A549 (cell line): ENCODE data around the gene RIT1. TPM values are rescaled to one million over a fixed set of nuclear protein-coding genes. Genes with fewer than 3 reads are reported as not detected.
"Not testable (repeated sequence)": the region's sequence is repeated elsewhere in the genome, so short reads cannot be mapped to it uniquely, and the experiment has no call there.

Experiments
- ATAC-seq, 2 experiments: fragments of 200-7000 bp in 1 of 2; fragments of >200 bp in 1 of 2; cut with Nextera tagmentation in 1 of 2; cut with Tn5 transposase in 1 of 2; 3 replicates each; pipeline versions ENCODE4 v1.8.0 to v1.9.1; 2018 to 2020; ENCODE audit warnings: mild to moderate bottlenecking in 1 of 2, moderate library complexity in 1 of 2
- CTCF ChIA-PET: fragments of 300-600 bp; sonication (Branson Sonifier 250); formaldehyde crosslinking; extraction: SDS; loops from one replicate; lab custom pipeline; 2021; ENCODE audit warnings: antibody characterized with exemption, inconsistent platforms; lab: Yijun Ruan, JAX
- POLR2A ChIA-PET: fragments of 350-600 bp; formaldehyde crosslinking; extraction: SDS; loops from one replicate; lab custom pipeline; 2021; ENCODE audit warnings: antibody characterized with exemption, inconsistent platforms; lab: Yijun Ruan, JAX
- DNase-seq, 2 experiments: peaks; one replicate each; pipeline versions ENCODE4 v3.0.0 to v3.0.0-alpha.2; 2011 to 2016; ENCODE audit warnings: low read depth in 1 of 2, low spot score in 1 of 2
- FAIRE-seq: peaks from 2 replicates; lab custom pipeline; 2011; peaks lifted over from hg19 to GRCh38; lab: Jason Lieb, UNC
- H3K27ac ChIP-seq, 2 experiments: fragments of >200 bp; sonication (Bioruptor Twin); formaldehyde crosslinking; 3 replicates each; pipeline ENCODE4 v1.5.1; 2016 to 2017
- H3K4me1 ChIP-seq: fragments of >200 bp; sonication (Bioruptor Twin); formaldehyde crosslinking; 3 replicates; pipeline ENCODE4 v1.6.1; 2016
- H3K4me2 ChIP-seq: fragments of >200 bp; sonication (Bioruptor Twin); formaldehyde crosslinking; 3 replicates; pipeline ENCODE4 v1.6.1; 2016
- H3K4me3 ChIP-seq: fragments of >200 bp; sonication (Bioruptor Twin); formaldehyde crosslinking; 3 replicates; pipeline ENCODE4 v1.5.1; 2016
- H3K9me3 ChIP-seq: fragments of >200 bp; sonication (Bioruptor Twin); formaldehyde crosslinking; 3 replicates; pipeline ENCODE4 v1.6.1; 2016
- BHLHE40 ChIP-seq: IDR thresholded peaks from 2 replicates; pipeline ENCODE4 v1.6.1; 2012; ENCODE audit warnings: low read depth, low read length, inconsistent platforms
- CBX2 ChIP-seq: fragments of 200-600 bp; sonication (generic); IDR thresholded peaks from 2 replicates; pipeline ENCODE4 v1.6.1; 2016; ENCODE audit warnings: low read depth, mild to moderate bottlenecking, borderline replicate concordance
- CBX8 ChIP-seq: fragments of 200-600 bp; sonication (generic); IDR thresholded peaks from 2 replicates; pipeline ENCODE4 v1.6.1; 2016
- CEBPB ChIP-seq, 2 experiments: fragments of >200 bp in 1 of 2; sonication (Bioruptor Twin) in 1 of 2; formaldehyde crosslinking in 1 of 2; IDR thresholded peaks; 2 replicates each; pipeline ENCODE4 v1.6.1; 2012 to 2016
- CTCF ChIP-seq: fragments of >200 bp; sonication (Bioruptor Twin); formaldehyde crosslinking; IDR thresholded peaks from 3 replicates; pipeline ENCODE4 v1.5.1; 2016
- ESRRA ChIP-seq: fragments of 150-350 bp; IDR thresholded peaks from 2 replicates; pipeline ENCODE4 v1.6.1; 2014; ENCODE audit warnings: mild to moderate bottlenecking, low read length, borderline replicate concordance
- FOSL2 ChIP-seq, 2 experiments: fragments of 450-650 bp in 1 of 2; fragments of >200 bp in 1 of 2; sonication (Bioruptor Twin) in 1 of 2; formaldehyde crosslinking; IDR thresholded peaks; 2 replicates each; pipeline versions ENCODE4 v1.5.0 to v1.6.1; 2016 to 2020; ENCODE audit warnings: mild to moderate bottlenecking in 1 of 2, moderate library complexity in 1 of 2
- HDAC2 ChIP-seq: fragments of 200-600 bp; sonication (generic); IDR thresholded peaks from 2 replicates; pipeline ENCODE4 v1.6.1; 2016
- HES2 ChIP-seq: fragments of >200 bp; sonication (Bioruptor Twin); formaldehyde crosslinking; IDR thresholded peaks from 2 replicates; pipeline ENCODE4 v1.6.1; 2016
- HEYL ChIP-seq: fragments of 250-450 bp; sonication (Bioruptor Pico); IDR thresholded peaks from 2 replicates; pipeline ENCODE4 v1.8.0; 2021; ENCODE audit warnings: mild to moderate bottlenecking, moderate library complexity
- HOXB13 ChIP-seq: fragments of 250-450 bp; sonication (Bioruptor Pico); IDR thresholded peaks from 2 replicates; pipeline ENCODE4 v1.5.0; 2020; ENCODE audit warnings: low read depth, mild to moderate bottlenecking, moderate library complexity
- JUN ChIP-seq, 2 experiments: fragments of >200 bp; sonication (Bioruptor Twin); formaldehyde crosslinking; IDR thresholded peaks; 2 replicates in 1 of 2; 3 replicates in 1 of 2; pipeline ENCODE4 v1.6.1; 2016 to 2017
- MAFK ChIP-seq: fragments of 450-650 bp; IDR thresholded peaks from 2 replicates; pipeline ENCODE4 v1.6.1; 2014; ENCODE audit not compliant: partially characterized antibody
- PHF8 ChIP-seq: fragments of 200-600 bp; sonication (generic); IDR thresholded peaks from 2 replicates; pipeline ENCODE4 v1.6.1; 2016; ENCODE audit warnings: low read depth, mild to moderate bottlenecking, antibody characterized with exemption, moderate library complexity, borderline replicate concordance
- RARB ChIP-seq: fragments of 250-450 bp; sonication (Bioruptor Pico); IDR thresholded peaks from 2 replicates; pipeline ENCODE4 v1.8.0; 2021; ENCODE audit warnings: mild to moderate bottlenecking, moderate library complexity
- RCOR1 ChIP-seq: fragments of 150-350 bp; IDR thresholded peaks from 2 replicates; pipeline ENCODE4 v1.6.1; 2014; ENCODE audit warnings: antibody characterized with exemption, low read length, low read depth
- RNF2 ChIP-seq: fragments of 200-600 bp; sonication (generic); IDR thresholded peaks from 2 replicates; pipeline ENCODE4 v1.6.1; 2016; ENCODE audit warnings: low read depth, mild to moderate bottlenecking, antibody characterized with exemption, moderate library complexity, borderline replicate concordance
- SMC3 ChIP-seq: fragments of >200 bp; sonication (Bioruptor Twin); formaldehyde crosslinking; IDR thresholded peaks from 3 replicates; pipeline ENCODE4 v1.6.1; 2018; ENCODE audit warnings: inconsistent platforms
- SREBF2 ChIP-seq: fragments of 450-650 bp; IDR thresholded peaks from 2 replicates; pipeline ENCODE4 v1.6.1; 2014; ENCODE audit warnings: mild to moderate bottlenecking, moderate library complexity
- TP53 ChIP-seq: fragments of 250-450 bp; sonication (Bioruptor Pico); IDR thresholded peaks from 2 replicates; pipeline ENCODE4 v1.5.0; 2021; ENCODE audit warnings: mild to moderate bottlenecking, moderate library complexity
- ZNF302 ChIP-seq: fragments of 250-450 bp; sonication (Bioruptor Pico); IDR thresholded peaks from 2 replicates; pipeline ENCODE4 v1.9.0; 2021; ENCODE audit warnings: inconsistent platforms, mild to moderate bottlenecking, moderate library complexity
- ZSCAN20 ChIP-seq: fragments of 250-450 bp; sonication (Bioruptor Pico); IDR thresholded peaks from 2 replicates; pipeline ENCODE4 v1.8.0; 2022; ENCODE audit warnings: mild to moderate bottlenecking, moderate library complexity
- WGBS: methylation state at CpG from one replicate; pipeline ENCODE4 v1.1.6; 2017; ENCODE audit errors: missing lambda C conversion rate; 5-methylcytosine and 5-hydroxymethylcytosine counted together
- polyA plus RNA-seq, 4 experiments: library from polyadenylated mRNA; depleted of rRNA in 3 of 4; stranded (reverse); fragments of >200 nt; fragmentation: RNase III in 1 of 4; extraction: RNeasy Plus Mini Kit Qiagen cat#74134 plus additional on column Dnase treatment in 1 of 4; gene quantifications; 2 replicates in 3 of 4; 3 replicates in 1 of 4; pipeline ENCODE4 v1.2.3, GENCODE V29; 2011 to 2017
- TF ChIP-seq, protein P1 (sequence below): fragments of >200 bp; sonication (Bioruptor Twin); formaldehyde crosslinking; IDR thresholded peaks from 3 replicates; pipeline ENCODE4 v1.6.1; 2016

RIT1 gene
- polyA plus RNA-seq, 2 of the 4 experiments (the other 2 are of a cell fraction) = 23.6 to 51.9 TPM

DNA sequence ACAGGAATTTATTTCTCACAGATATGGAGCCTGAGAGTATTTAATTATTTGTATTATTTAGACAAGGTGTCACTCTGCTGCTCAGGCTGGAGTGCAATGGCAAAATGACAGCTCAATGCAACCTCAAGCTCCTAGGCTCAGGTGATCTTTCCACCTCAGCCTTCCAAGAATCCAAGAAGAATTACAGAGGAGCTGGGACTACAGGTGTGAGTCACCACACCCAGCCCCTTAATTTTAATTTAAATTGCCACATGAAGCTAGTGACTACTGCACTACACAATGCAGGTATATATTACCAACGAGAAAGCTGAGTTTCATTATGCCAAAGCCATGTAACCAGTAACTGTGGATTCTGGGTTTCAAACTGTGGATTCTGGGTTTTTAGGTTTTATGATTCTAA, 20.9 kb upstream of the RIT1 start:
- WGBS = 30% methylated on average over 1 of the region's 1 CpG
- ATAC-seq = no peak
- no peak for DNase-seq
- no peak overlapping the region for H3K27ac ChIP-seq
- ChIA-PET CTCF (interaction anchor here (1.0 to 3.6 kb wide), 5 partner anchors 15 to 122 kb away, joined by 3 to 23 read pairs (median 4); partner anchors contain the start of gene ARHGEF2), POLR2A (interaction anchor here (0.6 to 1.6 kb wide), 3 partner anchors 10 to 46 kb away, joined by 3 to 4 read pairs (median 4); partner anchors contain the start of gene ARHGEF2)
- no peak for FAIRE-seq
- peak overlapping the region; percentile 88 for H3K4me2 ChIP-seq
- no peaks in the 10 kb centered on the region for H3K9me3 ChIP-seq
- no peak overlapping the region for H3K4me3 ChIP-seq
- TF ChIP-seq ESRRA (no peak), HDAC2 (no peak), ZSCAN20 (CRISPR knock-in tag) (no peak), FOSL2 (IDR thresholded peaks at IDR 0.05) (no peak), FOSL2 (CRISPR knock-in tag; IDR thresholded peaks at IDR 0.05) (no peak), CTCF (no peak), CBX8 (no peak), HOXB13 (no peak), HEYL (CRISPR knock-in tag) (no peak), BHLHE40 (no peak), CEBPB (IDR thresholded peaks at IDR 0.05) (no peak), HES2 (no peak), PHF8 (no peak), SREBF2 (no peak), RCOR1 (no peak), TP53 (CRISPR knock-in tag) (no peak), RARB (CRISPR knock-in tag) (no peak), ZNF302 (CRISPR knock-in tag) (no peak), JUN (IDR thresholded peaks at IDR 0.05) (no peak)
- TF ChIP-seq, protein P1, sequence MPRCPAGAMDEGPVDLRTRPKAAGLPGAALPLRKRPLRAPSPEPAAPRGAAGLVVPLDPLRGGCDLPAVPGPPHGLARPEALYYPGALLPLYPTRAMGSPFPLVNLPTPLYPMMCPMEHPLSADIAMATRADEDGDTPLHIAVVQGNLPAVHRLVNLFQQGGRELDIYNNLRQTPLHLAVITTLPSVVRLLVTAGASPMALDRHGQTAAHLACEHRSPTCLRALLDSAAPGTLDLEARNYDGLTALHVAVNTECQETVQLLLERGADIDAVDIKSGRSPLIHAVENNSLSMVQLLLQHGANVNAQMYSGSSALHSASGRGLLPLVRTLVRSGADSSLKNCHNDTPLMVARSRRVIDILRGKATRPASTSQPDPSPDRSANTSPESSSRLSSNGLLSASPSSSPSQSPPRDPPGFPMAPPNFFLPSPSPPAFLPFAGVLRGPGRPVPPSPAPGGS = no peak
- peaks cover 39% of the 10 kb centered on the region for H3K4me1 ChIP-seq

GRCh38 chr1:155931332-155932038, 20.3 kb upstream of the RIT1 start:
- H3K9me3 ChIP-seq = no peaks in the 10 kb centered on the region
- CTCF ChIA-PET = interaction anchor here (1.9 to 3.6 kb wide), 3 partner anchors 26 to 65 kb away, joined by 5 to 23 read pairs (median 5); no protein-coding TSS in a partner anchor
- peaks cover 39% of the 10 kb centered on the region for H3K4me1 ChIP-seq
- TF ChIP-seq HDAC2 (no peak), CBX2 (no peak), MAFK (peak; percentile 41), SMC3 (no peak), RNF2 (no peak)
- H3K4me3 ChIP-seq = no peak overlapping the region
- 70% methylated on average over 7 of the region's 7 CpGs for WGBS
- FAIRE-seq (no peak), ATAC-seq (no peak), DNase-seq (no peak)
- H3K4me2 ChIP-seq = peak overlapping the region; percentile 88
- H3K27ac ChIP-seq = no peak overlapping the region
- POLR2A ChIA-PET = interaction anchor here (1.0 kb wide), 1 partner anchor 47 kb away, joined by 3 read pairs; the partner anchor contains the start of gene ARHGEF2

- DNase-seq, POLR2A ChIA-PET, ATAC-seq, H3K4me3 ChIP-seq, FAIRE-seq, H3K9me3 ChIP-seq, H3K27ac ChIP-seq: not testable (repeated sequence)
- peaks cover 39% of the 10 kb centered on the region for H3K4me1 ChIP-seq
- WGBS = 83% methylated on average over 10 of the region's 10 CpGs
- peak overlapping the region; percentile 88 for H3K4me2 ChIP-seq
- CTCF ChIA-PET = interaction anchor here (1.0 to 3.6 kb wide), 3 partner anchors 31 to 66 kb away, joined by 4 to 23 read pairs (median 5); no protein-coding TSS in a partner anchor
Measured at GRCh38 chr1:155930725-155931124, 19.6 kb upstream of the RIT1 start.
